HG03159 (cell line): Measurements from ENCODE around the gene IFT80.

Experiments
- ATAC-seq: cut with Tn5 transposase; IDR thresholded peaks from one replicate; pipeline ENCODE4 v1.9.1; 2021; ENCODE audit warnings: mild to moderate bottlenecking, moderate library complexity; ENCODE audit not compliant: unreplicated experiment

The IFT80 gene

GRCh38 chr3:160213191-160213590 is 185.8 kb downstream of the IFT80 start:
- ATAC-seq: no peak

DNA sequence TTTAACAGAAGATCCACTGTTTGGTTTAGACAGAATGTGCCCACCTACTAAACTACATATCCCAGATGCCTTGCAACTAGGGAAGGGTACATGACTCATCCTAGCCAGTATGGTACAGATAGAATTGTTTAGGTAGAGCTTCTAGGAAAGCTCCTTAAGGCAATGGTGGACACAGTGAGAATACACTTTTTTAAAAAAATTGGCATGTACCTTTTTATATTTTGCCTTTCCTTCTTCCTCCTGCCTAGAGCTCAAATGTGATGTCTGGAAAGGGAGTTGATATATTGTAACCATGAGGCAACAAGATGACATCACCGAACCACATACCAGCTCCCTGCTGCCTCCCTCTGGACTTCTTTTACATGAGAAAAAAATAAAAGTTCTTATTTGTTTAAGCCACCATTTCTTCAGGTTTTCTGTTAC is 188.2 kb downstream of the IFT80 start:
- no peak for ATAC-seq

DNA sequence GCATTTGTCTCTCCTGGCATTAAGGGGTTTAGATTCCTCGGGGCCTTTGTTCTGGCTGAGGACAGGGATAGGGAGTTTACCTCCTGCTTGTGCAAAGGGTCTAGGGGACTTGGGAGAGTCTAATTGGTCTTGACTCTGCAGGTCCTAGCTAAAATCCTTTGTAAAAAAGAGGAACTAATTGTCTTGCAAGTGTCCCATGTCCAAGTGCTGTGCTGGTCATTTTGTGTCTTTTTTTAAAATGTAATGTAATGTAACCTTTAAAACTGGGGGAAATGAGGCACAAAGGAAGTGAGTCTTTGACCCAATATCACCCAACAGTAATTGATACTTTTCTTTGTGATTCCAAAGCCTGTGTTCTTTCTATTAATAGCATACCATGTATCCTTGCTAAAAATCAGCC is 188.7 kb downstream of the IFT80 start:
- ATAC-seq: no peak
